Duodenal mucosa (tissue), 2 donors: ENCODE data around the gene OAF.
A peak's percentile ranks its signal among the peaks of the same experiment; 100 is the strongest.

ENCODE experiments used
- H3K27ac ChIP-seq: one replicate; pipeline ENCODE4 v1.7.0; 2013; ENCODE audit warnings: low read depth, low read length
- H3K27me3 ChIP-seq, 2 donors: one replicate each; pipeline ENCODE4 v1.7.0; 2013; ENCODE audit warnings: low read length in 2 of 2, control low read depth in 1 of 2; ENCODE audit not compliant: insufficient read depth in 2 of 2, control insufficient read depth in 1 of 2
- H3K36me3 ChIP-seq, 2 donors: one replicate each; pipeline ENCODE4 v1.7.0; 2013; ENCODE audit warnings: low read length in 2 of 2, control low read depth in 1 of 2; ENCODE audit not compliant: insufficient read depth in 2 of 2, control insufficient read depth in 1 of 2
- H3K4me1 ChIP-seq, 2 donors: one replicate each; pipeline ENCODE4 v1.7.0; 2013; ENCODE audit warnings: low read length in 2 of 2, control low read depth in 1 of 2; ENCODE audit not compliant: insufficient read depth in 2 of 2, control insufficient read depth in 1 of 2
- H3K4me3 ChIP-seq, 2 donors: one replicate each; pipeline ENCODE4 v1.7.0; 2013; ENCODE audit warnings: low read length in 2 of 2, low read depth in 1 of 2
- H3K9ac ChIP-seq, 2 donors: one replicate each; pipeline ENCODE4 v1.7.0; 2013; ENCODE audit warnings: low read length in 2 of 2, low read depth in 1 of 2
- H3K9me3 ChIP-seq, 2 donors: one replicate each; pipeline ENCODE4 v1.7.0; 2013; ENCODE audit warnings: low read length in 2 of 2, control low read depth in 1 of 2; ENCODE audit not compliant: control insufficient read depth in 1 of 2

The OAF gene

GRCh38 chr11:120183701-120184141, 27.1 kb upstream of the OAF start:
- Histone ChIP-seq H3K4me1 (peaks cover 61 to 67% of the 10 kb centered on the region in 2 donors), H3K36me3 (peaks cover 0 to 4% of the 10 kb centered on the region in 2 donors), H3K27me3 (no peaks in the 10 kb centered on the region), H3K9me3 (no peaks in the 10 kb centered on the region), H3K4me3 (peak overlapping the region; percentile 58 to 69), H3K9ac (peak overlapping the region; percentile 4 to 55), H3K27ac (peak overlapping the region; percentile 5)

- Histone ChIP-seq H3K4me1 (peaks cover 68 to 74% of the 10 kb centered on the region in 2 donors), H3K27me3 (no peaks in the 10 kb centered on the region), H3K27ac (peak overlapping the region; percentile 78), H3K36me3 (no peaks in the 10 kb centered on the region), H3K4me3 (peak overlapping the region; percentile 58 to 69), H3K9me3 (no peaks in the 10 kb centered on the region), H3K9ac (peak overlapping the region; percentile 55 to 62)
These were observed 26.4 kb upstream of the OAF start for GRCh38 chr11:120184371-120184945.

- Histone ChIP-seq H3K9me3 (no peaks in the 10 kb centered on the region), H3K4me1 (peaks cover 75 to 81% of the 10 kb centered on the region in 2 donors), H3K27me3 (no peaks in the 10 kb centered on the region), H3K27ac (peak overlapping the region; percentile 78), H3K4me3 (peak overlapping the region; percentile 58 to 69), H3K36me3 (no peaks in the 10 kb centered on the region), H3K9ac (peak overlapping the region; percentile 55 to 62)
These were observed 25.7 kb upstream of the OAF start for GRCh38 chr11:120184946-120185705.

DNA sequence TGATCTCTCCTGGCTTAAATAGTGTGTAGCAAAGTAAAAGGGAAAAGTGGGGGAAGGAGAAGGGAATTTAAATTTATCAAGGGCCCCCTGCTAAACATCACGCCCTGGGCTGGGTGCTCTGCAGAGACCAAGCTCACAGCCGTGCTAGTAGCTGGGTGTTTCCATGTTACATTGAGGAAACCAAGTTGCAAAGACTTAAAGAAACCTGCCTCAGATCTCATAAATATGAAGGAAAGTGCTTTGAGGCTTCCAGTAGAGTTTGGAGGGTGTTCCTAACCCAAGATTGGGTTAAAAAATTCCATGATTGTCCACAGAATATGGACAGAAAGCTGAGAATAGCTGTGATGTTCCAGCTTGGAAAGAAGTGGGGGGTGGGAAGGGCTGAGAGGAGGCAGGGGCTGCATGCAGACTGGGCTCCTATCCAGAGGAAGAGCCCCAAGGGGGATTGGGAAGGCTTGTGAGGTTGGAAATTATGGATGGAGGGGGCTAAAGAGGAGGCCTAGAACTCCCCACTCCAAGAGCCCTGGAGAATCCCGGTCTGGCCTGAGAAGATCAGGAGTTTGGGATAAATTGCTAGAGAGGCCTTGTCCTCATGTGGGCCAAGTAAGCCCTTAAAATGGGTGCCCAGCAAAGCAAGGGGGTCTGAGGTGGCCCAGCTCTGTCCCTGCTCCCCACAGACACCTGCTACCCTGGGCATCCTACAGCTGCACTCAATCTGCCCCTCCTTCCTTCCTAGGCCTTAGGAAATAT, 25.0 kb upstream of the OAF start:
- H3K9me3 ChIP-seq, result no peaks in the 10 kb centered on the region
- no peaks in the 10 kb centered on the region for H3K36me3 ChIP-seq
- peak overlapping the region; percentile 43 to 53 for H3K9ac ChIP-seq
- no peaks in the 10 kb centered on the region for H3K27me3 ChIP-seq
- peaks cover 82 to 88% of the 10 kb centered on the region in 2 donors for H3K4me1 ChIP-seq
- H3K4me3 ChIP-seq, result peak overlapping the region; percentile 25 to 69
- peak overlapping the region; percentile 78 for H3K27ac ChIP-seq

DNA sequence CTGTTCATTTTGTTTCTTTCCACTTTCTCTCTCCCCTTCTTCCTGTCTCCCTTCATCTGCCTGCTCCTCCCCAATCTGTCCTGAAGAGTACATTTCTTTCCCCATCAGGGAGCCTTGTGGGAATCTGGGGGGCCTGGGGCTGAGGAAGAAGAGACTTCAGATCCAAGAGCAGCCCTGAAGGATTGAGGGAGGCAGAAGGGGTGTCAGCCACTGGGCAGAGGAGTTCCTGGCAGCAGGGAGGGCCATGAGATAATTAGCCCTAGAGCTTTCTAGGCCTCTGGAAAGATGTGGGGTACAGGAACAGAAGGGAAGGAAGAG, 24.4 kb upstream of the OAF start:
- Histone ChIP-seq H3K27ac (peak overlapping the region; percentile 78), H3K4me1 (peaks cover 82 to 90% of the 10 kb centered on the region in 2 donors), H3K9ac (peak overlapping the region; percentile 43 to 53), H3K36me3 (no peaks in the 10 kb centered on the region), H3K4me3 (no peak overlapping the region), H3K9me3 (no peaks in the 10 kb centered on the region), H3K27me3 (no peaks in the 10 kb centered on the region)

- H3K36me3 ChIP-seq, result no peaks in the 10 kb centered on the region
- no peak overlapping the region for H3K4me3 ChIP-seq
- H3K27me3 ChIP-seq, result no peaks in the 10 kb centered on the region
- no peaks in the 10 kb centered on the region for H3K9me3 ChIP-seq
- H3K9ac ChIP-seq, result peak overlapping the region; percentile 53 to 57
- peak overlapping the region; percentile 78 for H3K27ac ChIP-seq
- H3K4me1 ChIP-seq, result peaks cover 79 to 86% of the 10 kb centered on the region in 2 donors
These were observed 23.8 kb upstream of the OAF start for GRCh38 chr11:120186774-120187591.

GRCh38 chr11:120188371-120188770, 22.5 kb upstream of the OAF start:
- no peak overlapping the region for H3K9ac ChIP-seq

GRCh38 chr11:120188811-120189455, 21.9 kb upstream of the OAF start:
- Histone ChIP-seq H3K36me3 (no peaks in the 10 kb centered on the region), H3K9ac (no peak overlapping the region), H3K4me1 (peaks cover 71 to 79% of the 10 kb centered on the region in 2 donors), H3K27ac (no peak overlapping the region), H3K9me3 (no peaks in the 10 kb centered on the region), H3K4me3 (peak overlapping the region; percentile 4 to 15), H3K27me3 (no peaks in the 10 kb centered on the region)

More at GRCh38 chr11:120188371-120188770, 22.5 kb upstream of the OAF start:
- Histone ChIP-seq H3K27me3 (no peaks in the 10 kb centered on the region), H3K9me3 (no peaks in the 10 kb centered on the region), H3K36me3 (no peaks in the 10 kb centered on the region), H3K27ac (no peak overlapping the region), H3K4me1 (peaks cover 74 to 82% of the 10 kb centered on the region in 2 donors), H3K4me3 (no peak overlapping the region)

- Histone ChIP-seq H3K9ac (no peak overlapping the region), H3K36me3 (no peaks in the 10 kb centered on the region), H3K27me3 (no peaks in the 10 kb centered on the region), H3K4me3 (no peak overlapping the region), H3K27ac (no peak overlapping the region), H3K9me3 (no peaks in the 10 kb centered on the region), H3K4me1 (peaks cover 64 to 68% of the 10 kb centered on the region in 2 donors)
These were observed 19.8 kb upstream of the OAF start for GRCh38 chr11:120191058-120191457.
